ENCODE results near the gene MDH1. TPM values are rescaled to one million over a fixed set of nuclear protein-coding genes. Genes with fewer than 3 reads are reported as not detected.

MDH1 gene
- total RNA-seq, 1 donor, result 189 TPM

DNA sequence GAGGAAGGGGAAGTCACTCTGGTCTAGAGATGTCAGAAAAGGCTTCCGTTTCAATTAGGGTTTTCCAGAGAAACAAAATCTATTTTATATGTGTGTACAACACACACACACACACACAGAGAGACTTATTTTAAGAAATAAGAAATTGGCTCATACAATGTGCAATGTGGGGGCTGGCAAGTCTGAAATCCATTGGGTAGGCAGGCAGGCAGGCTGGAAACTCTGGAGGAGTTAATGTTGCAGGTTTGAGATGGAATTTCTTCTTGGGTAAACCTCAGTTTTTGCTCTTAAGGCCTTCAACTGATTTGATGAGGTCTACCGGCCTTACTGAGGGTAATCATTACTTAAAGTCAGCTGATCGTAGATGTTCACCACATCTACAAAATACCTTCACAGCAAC is 62.6 kb downstream of the MDH1 start:
- no peak for DNase-seq (ENCODE audit: low read depth)
- TF ChIP-seq, protein P1, sequence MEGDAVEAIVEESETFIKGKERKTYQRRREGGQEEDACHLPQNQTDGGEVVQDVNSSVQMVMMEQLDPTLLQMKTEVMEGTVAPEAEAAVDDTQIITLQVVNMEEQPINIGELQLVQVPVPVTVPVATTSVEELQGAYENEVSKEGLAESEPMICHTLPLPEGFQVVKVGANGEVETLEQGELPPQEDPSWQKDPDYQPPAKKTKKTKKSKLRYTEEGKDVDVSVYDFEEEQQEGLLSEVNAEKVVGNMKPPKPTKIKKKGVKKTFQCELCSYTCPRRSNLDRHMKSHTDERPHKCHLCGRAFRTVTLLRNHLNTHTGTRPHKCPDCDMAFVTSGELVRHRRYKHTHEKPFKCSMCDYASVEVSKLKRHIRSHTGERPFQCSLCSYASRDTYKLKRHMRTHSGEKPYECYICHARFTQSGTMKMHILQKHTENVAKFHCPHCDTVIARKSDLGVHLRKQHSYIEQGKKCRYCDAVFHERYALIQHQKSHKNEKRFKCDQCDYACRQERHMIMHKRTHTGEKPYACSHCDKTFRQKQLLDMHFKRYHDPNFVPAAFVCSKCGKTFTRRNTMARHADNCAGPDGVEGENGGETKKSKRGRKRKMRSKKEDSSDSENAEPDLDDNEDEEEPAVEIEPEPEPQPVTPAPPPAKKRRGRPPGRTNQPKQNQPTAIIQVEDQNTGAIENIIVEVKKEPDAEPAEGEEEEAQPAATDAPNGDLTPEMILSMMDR (IDR thresholded peaks at IDR 0.05; ENCODE audit: insufficient read depth, low read depth, low read length), result no peak
- no peak overlapping the region for H3K4me3 ChIP-seq (ENCODE audit: low read depth, low read length)

DNA sequence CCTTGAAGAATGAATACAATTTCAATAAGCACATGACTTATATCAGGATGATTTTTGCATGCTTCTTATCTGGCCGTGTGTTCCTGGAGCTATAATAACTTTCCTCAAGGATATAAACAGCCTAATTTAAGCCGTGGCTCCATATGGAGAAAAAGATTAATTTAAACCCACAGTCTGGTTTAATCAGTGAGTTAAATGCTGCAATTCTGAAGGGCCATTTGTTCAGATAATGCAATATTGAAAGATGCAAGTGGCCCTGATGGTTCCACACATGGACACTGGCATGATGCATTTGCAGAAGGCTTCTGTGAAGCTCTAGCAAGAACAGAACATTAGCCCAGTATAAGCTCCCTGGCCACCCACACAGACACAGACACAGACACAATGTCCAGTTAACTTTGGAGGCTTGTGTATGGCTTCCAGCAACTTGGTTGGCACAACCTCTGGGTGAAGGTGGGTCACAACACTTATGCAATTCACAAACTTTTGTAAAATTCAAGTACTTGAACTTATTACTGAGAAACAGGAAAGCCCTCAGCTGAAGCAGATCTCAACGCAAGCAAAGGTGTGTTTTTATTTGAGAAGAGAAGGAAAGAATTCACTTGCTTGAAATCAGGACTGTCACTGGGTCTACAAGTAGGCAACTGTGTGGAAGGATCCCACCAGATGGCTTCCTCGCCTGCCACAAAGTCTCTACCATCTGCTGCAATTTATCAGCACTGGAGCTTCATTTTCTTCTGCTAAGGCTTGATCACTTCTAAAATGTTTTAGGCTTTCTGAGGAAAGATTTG is 63.3 kb downstream of the MDH1 start:
- peak; percentile 44 for DNase-seq (ENCODE audit: low read depth)
- TF ChIP-seq, protein P1 (IDR thresholded peaks at IDR 0.05; ENCODE audit: insufficient read depth, low read depth, low read length), result no peak
- H3K4me3 ChIP-seq (ENCODE audit: low read depth, low read length), result no peak overlapping the region

GRCh38 chr2:63652652-63652985 is 63.9 kb downstream of the MDH1 start:
- TF ChIP-seq, protein P1 (IDR thresholded peaks at IDR 0.05; ENCODE audit: insufficient read depth, low read depth, low read length), result no peak
- no peak for DNase-seq (ENCODE audit: low read depth)
- no peak overlapping the region for H3K4me3 ChIP-seq (ENCODE audit: low read depth, low read length)

- no peak overlapping the region for H3K4me3 ChIP-seq (ENCODE audit: low read depth, low read length)
- DNase-seq (ENCODE audit: low read depth), result no peak
- TF ChIP-seq, protein P1 (IDR thresholded peaks at IDR 0.05; ENCODE audit: insufficient read depth, low read depth, low read length), result no peak
These were observed 66.2 kb downstream of the MDH1 start for GRCh38 chr2:63654959-63655358.

Other genes starting within 250 kb of the MDH1 start
- 12.6 and 14.7 TPM in 2 replicates for gene WDPCP, start 486 bp upstream of the MDH1 start, total RNA-seq

Data from fibroblast of villous mesenchyme (primary cell).